ENCODE results near the gene CST5. TPM values are rescaled to one million over a fixed set of nuclear protein-coding genes. Genes with fewer than 3 reads are reported as not detected.

The CST5 gene
- total RNA-seq, 1 donor from 2014 or later = 0.50 TPM

- no peak for DNase-seq (ENCODE audit: low read depth)
- TF ChIP-seq CTCF (IDR thresholded peaks at IDR 0.05; ENCODE audit: insufficient read depth, low read depth, low read length) = no peak
- no peak for TF ChIP-seq EZH2 (IDR thresholded peaks at IDR 0.05; ENCODE audit: insufficient read depth, low read length)
- no peaks in the 10 kb centered on the region for H3K36me3 Mint-ChIP-seq (ENCODE audit: low read depth, unreplicated experiment)
- no peak overlapping the region for H3K27ac Mint-ChIP-seq (ENCODE audit: unreplicated experiment)
- Histone ChIP-seq H3K9ac (ENCODE audit: low read length) (no peak overlapping the region), H3K4me2 (ENCODE audit: low read length) (no peak overlapping the region), H3K36me3 (ENCODE audit: insufficient read depth, low read length) (no peaks in the 10 kb centered on the region), H3K9me3 (ENCODE audit: insufficient read depth, low read depth, low read length) (no peaks in the 10 kb centered on the region), H3K79me2 (ENCODE audit: insufficient read depth, low read length) (no peaks in the 10 kb centered on the region), H3K27ac (ENCODE audit: low read depth, low read length) (no peak overlapping the region), H4K20me1 (ENCODE audit: insufficient read depth, low read length) (no peaks in the 10 kb centered on the region), H2AFZ (ENCODE audit: low read depth, low read length) (no peak overlapping the region), H3K4me1 (ENCODE audit: insufficient read depth, low read length) (no peaks in the 10 kb centered on the region), H3K27me3 (ENCODE audit: insufficient read depth, low read length) (no peaks in the 10 kb centered on the region), H3K4me3 (ENCODE audit: insufficient read depth, low read depth, low read length) (no peak overlapping the region)
- no peak for FAIRE-seq
- H3K4me1 Mint-ChIP-seq (ENCODE audit: low read depth, unreplicated experiment) = peaks cover 32% of the 10 kb centered on the region
- H3K27me3 Mint-ChIP-seq (ENCODE audit: low read depth, unreplicated experiment) = peaks cover 24% of the 10 kb centered on the region
- no peak overlapping the region for H3K4me3 Mint-ChIP-seq (ENCODE audit: unreplicated experiment)
- H3K9me3 Mint-ChIP-seq (ENCODE audit: unreplicated experiment) = peaks cover 2% of the 10 kb centered on the region
Observed at GRCh38 chr20:23877524-23877923, 2.0 kb downstream of the CST5 start.

DNA sequence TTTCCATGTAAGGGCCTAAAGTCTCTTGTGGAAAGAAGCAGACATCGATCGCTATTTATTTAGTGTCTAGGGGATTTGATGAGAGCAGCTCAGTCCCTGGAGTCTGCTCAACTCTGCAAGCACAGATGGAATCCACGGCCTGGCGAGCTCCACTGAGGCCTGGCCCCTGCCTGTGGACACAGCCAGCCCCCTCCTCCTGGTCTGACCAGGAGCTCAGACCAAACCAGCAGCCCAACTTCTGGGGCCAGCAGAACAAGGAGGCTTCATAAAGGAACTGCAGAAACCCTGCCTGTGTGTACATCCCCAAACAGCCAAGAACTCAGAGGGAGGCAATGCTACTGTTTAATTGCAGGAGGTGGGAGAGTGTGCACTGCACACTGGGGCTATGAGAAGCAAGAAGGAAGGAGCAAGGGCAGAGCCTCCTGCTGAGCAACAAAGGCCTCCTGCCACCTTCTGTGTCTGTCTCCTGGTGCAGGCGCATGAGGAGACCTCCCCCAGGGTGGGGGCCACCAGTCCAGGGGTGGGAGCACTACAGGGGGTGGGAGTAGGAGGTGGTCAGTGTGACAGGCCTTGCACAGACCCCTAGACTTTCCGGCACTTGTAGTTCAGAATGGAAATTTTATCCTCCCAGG, 3.8 kb downstream of the CST5 start:
- H3K36me3 Mint-ChIP-seq (ENCODE audit: low read depth, unreplicated experiment) = no peaks in the 10 kb centered on the region
- H3K4me1 Mint-ChIP-seq (ENCODE audit: low read depth, unreplicated experiment) = peaks cover 22% of the 10 kb centered on the region
- Histone ChIP-seq H3K27ac (ENCODE audit: low read depth, low read length) (no peak overlapping the region), H3K27me3 (ENCODE audit: insufficient read depth, low read length) (no peaks in the 10 kb centered on the region), H3K4me3 (ENCODE audit: insufficient read depth, low read depth, low read length) (no peak overlapping the region), H3K9ac (ENCODE audit: low read length) (no peak overlapping the region), H3K4me1 (ENCODE audit: insufficient read depth, low read length) (no peaks in the 10 kb centered on the region), H3K36me3 (ENCODE audit: insufficient read depth, low read length) (no peaks in the 10 kb centered on the region), H3K9me3 (ENCODE audit: insufficient read depth, low read depth, low read length) (no peaks in the 10 kb centered on the region), H3K79me2 (ENCODE audit: insufficient read depth, low read length) (no peaks in the 10 kb centered on the region), H3K4me2 (ENCODE audit: low read length) (no peak overlapping the region), H2AFZ (ENCODE audit: low read depth, low read length) (no peak overlapping the region), H4K20me1 (ENCODE audit: insufficient read depth, low read length) (no peaks in the 10 kb centered on the region)
- no peak for FAIRE-seq
- H3K27ac Mint-ChIP-seq (ENCODE audit: unreplicated experiment) = no peak overlapping the region
- peaks cover 26% of the 10 kb centered on the region for H3K27me3 Mint-ChIP-seq (ENCODE audit: low read depth, unreplicated experiment)
- TF ChIP-seq EZH2 (IDR thresholded peaks at IDR 0.05; ENCODE audit: insufficient read depth, low read length) = no peak
- no peak for TF ChIP-seq CTCF (IDR thresholded peaks at IDR 0.05; ENCODE audit: insufficient read depth, low read depth, low read length)
- no peak overlapping the region for H3K4me3 Mint-ChIP-seq (ENCODE audit: unreplicated experiment)
- peaks cover 2% of the 10 kb centered on the region for H3K9me3 Mint-ChIP-seq (ENCODE audit: unreplicated experiment)
- DNase-seq (ENCODE audit: low read depth) = no peak

DNA sequence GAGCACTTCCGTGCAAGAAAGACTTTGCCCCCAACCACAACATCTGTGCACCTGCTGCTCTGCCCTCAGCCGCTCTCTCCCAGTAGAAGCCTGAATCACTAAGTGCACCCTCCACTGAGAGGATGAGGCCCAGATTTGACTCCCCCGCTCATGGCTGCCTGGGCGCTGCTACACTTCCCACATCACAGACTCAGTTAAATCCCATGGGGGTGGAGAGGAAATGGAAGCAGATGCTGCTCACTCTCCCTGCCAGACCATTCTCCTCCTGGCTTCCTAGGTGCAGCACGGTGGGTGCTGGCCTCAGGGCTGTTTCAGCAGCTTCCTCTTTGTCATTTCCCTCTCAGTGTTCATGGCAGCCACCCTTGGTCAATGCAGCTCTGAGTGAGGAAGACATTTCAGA, 4.8 kb downstream of the CST5 start:
- H3K4me1 ChIP-seq (ENCODE audit: insufficient read depth, low read length) = no peaks in the 10 kb centered on the region
- H3K4me3 ChIP-seq (ENCODE audit: insufficient read depth, low read depth, low read length) = no peak overlapping the region
- no peak for FAIRE-seq
- no peaks in the 10 kb centered on the region for H3K79me2 ChIP-seq (ENCODE audit: insufficient read depth, low read length)
- TF ChIP-seq EZH2 (IDR thresholded peaks at IDR 0.05; ENCODE audit: insufficient read depth, low read length) = no peak
- no peak for TF ChIP-seq CTCF (IDR thresholded peaks at IDR 0.05; ENCODE audit: insufficient read depth, low read depth, low read length)
- H4K20me1 ChIP-seq (ENCODE audit: insufficient read depth, low read length) = no peaks in the 10 kb centered on the region
- DNase-seq (ENCODE audit: low read depth) = no peak
- peaks cover 15% of the 10 kb centered on the region for H3K4me1 Mint-ChIP-seq (ENCODE audit: low read depth, unreplicated experiment)
- H3K9me3 Mint-ChIP-seq (ENCODE audit: unreplicated experiment) = peaks cover 2% of the 10 kb centered on the region
- no peak overlapping the region for H3K9ac ChIP-seq (ENCODE audit: low read length)
- H3K27ac ChIP-seq (ENCODE audit: low read depth, low read length) = no peak overlapping the region
- H3K36me3 ChIP-seq (ENCODE audit: insufficient read depth, low read length) = no peaks in the 10 kb centered on the region
- no peak overlapping the region for H3K27ac Mint-ChIP-seq (ENCODE audit: unreplicated experiment)
- H2AFZ ChIP-seq (ENCODE audit: low read depth, low read length) = no peak overlapping the region
- peaks cover 29% of the 10 kb centered on the region for H3K27me3 Mint-ChIP-seq (ENCODE audit: low read depth, unreplicated experiment)
- H3K4me3 Mint-ChIP-seq (ENCODE audit: unreplicated experiment) = no peak overlapping the region
- H3K4me2 ChIP-seq (ENCODE audit: low read length) = no peak overlapping the region
- no peaks in the 10 kb centered on the region for H3K9me3 ChIP-seq (ENCODE audit: insufficient read depth, low read depth, low read length)
- no peaks in the 10 kb centered on the region for H3K36me3 Mint-ChIP-seq (ENCODE audit: low read depth, unreplicated experiment)
- H3K27me3 ChIP-seq (ENCODE audit: insufficient read depth, low read length) = no peaks in the 10 kb centered on the region
